IMR-90 (cell line): ENCODE results near the gene EHBP1L1. TPM values are rescaled to one million over a fixed set of nuclear protein-coding genes. Genes with fewer than 3 reads are reported as not detected.

Experiments
- ATAC-seq: fragments of 200-7000 bp; cut with Tn5 transposase; 2 replicates; pipeline ENCODE4 v1.9.1; 2020; ENCODE audit warnings: low read depth, mild to moderate bottlenecking, moderate library complexity
- BruUV-seq: library from RNA; stranded (reverse); fragments of 400-500 nt; replicated peaks from 2 replicates; lab custom pipeline; 2021; lab: Mats Ljungman, UMichigan
- CTCF ChIA-PET: fragments of 300-600 bp; formaldehyde crosslinking; extraction: SDS; loops from one replicate; lab custom pipeline; 2021; ENCODE audit warnings: antibody characterized with exemption; lab: Yijun Ruan, JAX
- POLR2A ChIA-PET: fragments of 300-600 bp; sonication (Branson Sonifier 250); formaldehyde crosslinking; loops from one replicate; lab custom pipeline; 2022; ENCODE audit warnings: antibody characterized with exemption; ENCODE audit not compliant: unreplicated experiment; lab: Charles Lee
- DNase-seq: peaks from one replicate; pipeline ENCODE4 v3.0.0; 2013
- H2AFZ ChIP-seq: replicated peaks from 2 replicates; pipeline ENCODE3; 2013; ENCODE audit warnings: low read length, mild to moderate bottlenecking; ENCODE audit not compliant: poor library complexity
- H2AK5ac ChIP-seq: 2 replicates; pipeline ENCODE4 v1.6.1; 2013; ENCODE audit warnings: low read depth, low read length, inconsistent platforms
- H2AK9ac ChIP-seq: replicated peaks from 2 replicates; pipeline ENCODE3; 2013; ENCODE audit warnings: mild to moderate bottlenecking, low read depth, low read length, moderate library complexity; ENCODE audit not compliant: poor library complexity
- H2BK120ac ChIP-seq: 2 replicates; pipeline ENCODE4 v1.6.1; 2013; ENCODE audit warnings: low read depth, low read length, inconsistent platforms
- H2BK15ac ChIP-seq: 3 replicates; pipeline ENCODE4 v1.6.1; 2013; ENCODE audit warnings: low read depth, low read length, inconsistent platforms
- H2BK20ac ChIP-seq: 2 replicates; pipeline ENCODE4 v1.6.1; 2013; ENCODE audit warnings: low read depth, mild to moderate bottlenecking, inconsistent platforms, low read length, moderate library complexity
- H2BK5ac ChIP-seq: 2 replicates; pipeline ENCODE4 v1.6.1; 2013; ENCODE audit warnings: mild to moderate bottlenecking, low read depth, low read length, inconsistent platforms; ENCODE audit not compliant: poor library complexity, severe bottlenecking
- H3K14ac ChIP-seq: replicated peaks from 2 replicates; pipeline ENCODE4 v1.6.1; 2013; ENCODE audit warnings: low read depth, low read length, inconsistent platforms
- H3K18ac ChIP-seq: 2 replicates; pipeline ENCODE4 v1.6.1; 2013; ENCODE audit warnings: low read depth, low read length, control low read depth
- H3K23ac ChIP-seq: 2 replicates; pipeline ENCODE4 v1.6.1; 2013; ENCODE audit warnings: low read depth, low read length, inconsistent platforms
- H3K27ac ChIP-seq: 2 replicates; pipeline ENCODE4 v1.5.1; 2013; ENCODE audit warnings: mild to moderate bottlenecking, control low read depth, low read length; ENCODE audit not compliant: insufficient read depth
- H3K27me3 ChIP-seq: 2 replicates; pipeline ENCODE4 v1.6.1; 2013; ENCODE audit warnings: low read length; ENCODE audit not compliant: control insufficient read depth, insufficient read depth
- H3K36me3 ChIP-seq: 2 replicates; pipeline ENCODE4 v1.6.1; 2013; ENCODE audit warnings: low read length, mixed read lengths; ENCODE audit not compliant: control insufficient read depth, insufficient read depth
- H3K4ac ChIP-seq: 2 replicates; pipeline ENCODE4 v1.6.1; 2013; ENCODE audit warnings: low read depth, low read length, inconsistent platforms
- H3K4me1 ChIP-seq: 2 replicates; pipeline ENCODE4 v1.6.1; 2013; ENCODE audit warnings: low read length, mixed read lengths; ENCODE audit not compliant: control insufficient read depth, insufficient read depth
- H3K4me2 ChIP-seq: 2 replicates; pipeline ENCODE4 v1.6.1; 2013; ENCODE audit warnings: low read depth, mild to moderate bottlenecking, control low read depth, low read length, moderate library complexity
- H3K4me3 ChIP-seq: 2 replicates; pipeline ENCODE4 v1.5.1; 2013; ENCODE audit warnings: low read depth, mild to moderate bottlenecking, control low read depth, low read length, moderate library complexity; ENCODE audit not compliant: insufficient read depth
- H3K56ac ChIP-seq: 2 replicates; pipeline ENCODE4 v1.6.1; 2013; ENCODE audit warnings: low read length, inconsistent platforms; ENCODE audit not compliant: insufficient read depth; ENCODE audit errors: extremely low read depth
- H3K79me1 ChIP-seq, 2 experiments: 2 replicates each; pipeline ENCODE4 v1.6.1; 2013; ENCODE audit warnings: low read length in 2 of 2, inconsistent platforms in 1 of 2, low read depth in 1 of 2
- H3K9ac ChIP-seq: 2 replicates; pipeline ENCODE4 v1.6.1; 2013; ENCODE audit warnings: low read depth, low read length, control low read depth
- H3K9me1 ChIP-seq: 2 replicates; pipeline ENCODE4 v1.6.1; 2013; ENCODE audit warnings: low read length, inconsistent platforms; ENCODE audit not compliant: insufficient read depth
- H3K9me3 ChIP-seq: 2 replicates; pipeline ENCODE4 v1.6.1; 2013; ENCODE audit warnings: low read length; ENCODE audit not compliant: control insufficient read depth, insufficient read depth
- H4K20me1 ChIP-seq: 2 replicates; pipeline ENCODE4 v1.6.1; 2013; ENCODE audit warnings: low read length, inconsistent platforms; ENCODE audit not compliant: insufficient read depth
- H4K5ac ChIP-seq: 2 replicates; pipeline ENCODE4 v1.6.1; 2013; ENCODE audit warnings: mild to moderate bottlenecking, low read depth, low read length, control low read depth
- H4K8ac ChIP-seq, 2 experiments: 2 replicates each; pipeline ENCODE4 v1.6.1; 2013; ENCODE audit warnings: low read depth in 2 of 2, low read length in 2 of 2, control low read depth in 1 of 2, inconsistent platforms in 1 of 2
- H4K91ac ChIP-seq: 2 replicates; pipeline ENCODE4 v1.6.1; 2013; ENCODE audit warnings: low read depth, low read length, inconsistent platforms; ENCODE audit not compliant: insufficient read depth
- BHLHE40 ChIP-seq: fragments of 150-350 bp; IDR thresholded peaks from 2 replicates; pipeline ENCODE4 v1.6.1; 2016; ENCODE audit warnings: mild to moderate bottlenecking, low read depth, low read length
- CEBPB ChIP-seq: IDR thresholded peaks from 2 replicates; pipeline ENCODE4 v1.6.1; 2012; ENCODE audit warnings: low read depth, low read length, improper control_type of control experiment
- CHD1 ChIP-seq: IDR thresholded peaks from 2 replicates; pipeline ENCODE4 v1.6.1; 2012; ENCODE audit warnings: low read depth, low read length, improper control_type of control experiment
- ELK1 ChIP-seq: fragments of 150-350 bp; IDR thresholded peaks from 2 replicates; pipeline ENCODE4 v1.6.1; 2016; ENCODE audit warnings: low read depth, mild to moderate bottlenecking, low read length, moderate library complexity, borderline replicate concordance
- FOS ChIP-seq: fragments of 150-350 bp; IDR thresholded peaks from 2 replicates; pipeline ENCODE4 v1.6.1; 2016; ENCODE audit warnings: low read depth, low read length
- MAFK ChIP-seq: IDR thresholded peaks from 2 replicates; pipeline ENCODE4 v1.6.1; 2012; ENCODE audit warnings: low read depth, low read length, improper control_type of control experiment
- MAZ ChIP-seq: IDR thresholded peaks from 2 replicates; pipeline ENCODE4 v1.6.1; 2012; ENCODE audit warnings: low read depth, mild to moderate bottlenecking, low read length, improper control_type of control experiment, moderate library complexity, borderline replicate concordance
- MXI1 ChIP-seq: IDR thresholded peaks from 2 replicates; pipeline ENCODE4 v1.6.1; 2012; ENCODE audit warnings: low read depth, mild to moderate bottlenecking, low read length, moderate library complexity, borderline replicate concordance
- NFE2L2 ChIP-seq: fragments of 150-350 bp; IDR thresholded peaks from 2 replicates; pipeline ENCODE4 v1.6.1; 2016; ENCODE audit warnings: low read depth, mild to moderate bottlenecking, low read length
- RAD21 ChIP-seq: IDR thresholded peaks from 2 replicates; pipeline ENCODE4 v1.6.1; 2012; ENCODE audit warnings: low read length, improper control_type of control experiment
- RCOR1 ChIP-seq: IDR thresholded peaks from 2 replicates; pipeline ENCODE4 v1.6.1; 2012; ENCODE audit warnings: mild to moderate bottlenecking, low read length, improper control_type of control experiment; ENCODE audit not compliant: insufficient replicate concordance
- RFX5 ChIP-seq: IDR thresholded peaks from 2 replicates; pipeline ENCODE4 v1.8.0; 2012; ENCODE audit warnings: low read depth, mild to moderate bottlenecking, low read length, moderate library complexity
- USF2 ChIP-seq: fragments of 150-350 bp; IDR thresholded peaks from 2 replicates; pipeline ENCODE4 v1.6.1; 2017; ENCODE audit warnings: mild to moderate bottlenecking, antibody characterized with exemption, low read length, low read depth
- WGBS, 2 experiments: methylation state at CpG; one replicate each; pipeline versions ENCODE4 v1.1.5 to v1.1.7; 2013; ENCODE audit warnings: missing lambda C conversion rate in 2 of 2; ENCODE audit not compliant: insufficient read length in 1 of 2; ENCODE audit errors: extremely low coverage in 2 of 2; 5-methylcytosine and 5-hydroxymethylcytosine counted together
- dilution Hi-C: fragments of 300-500 bp; cut with HindIII; formaldehyde crosslinking; loops from one replicate; pipeline ENCODE4 v1.14.3; 2018; ENCODE audit warnings: low sequenced_read_pairs; ENCODE audit not compliant: unreplicated experiment
- in situ Hi-C: fragments of 300-500 bp; cut with MboI; formaldehyde crosslinking; loops from 3 replicates; pipeline ENCODE4 v1.14.3; 2019; ENCODE audit warnings: low sequenced_read_pairs, inconsistent platforms, mixed read lengths
- intact Hi-C: fragments of 100-400 bp; cut with micrococcal nuclease; formaldehyde crosslinking; loops from 2 replicates; pipeline ENCODE4 v1.10.0; 2022
- polyA plus RNA-seq, 3 experiments: library from polyadenylated mRNA; depleted of rRNA; stranded (reverse); fragments of >200 nt; gene quantifications; 2 replicates each; pipeline ENCODE4 v1.2.3, GENCODE V29; 2012; ENCODE audit warnings: low replicate concordance in 1 of 3
- total RNA-seq: library from RNA; depleted of rRNA; stranded (reverse); fragments of >200 nt; gene quantifications from 2 replicates; pipeline ENCODE4 v1.2.3, GENCODE V29; 2012
- TF ChIP-seq, protein P1 (sequence below): conservative IDR thresholded peaks from 2 replicates; pipeline ENCODE4 v1.5.1; 2012; ENCODE audit warnings: mild to moderate bottlenecking, low read depth, low read length, improper control_type of control experiment

The EHBP1L1 gene
- total and polyA plus RNA-seq, 2 of the 4 experiments (the other 2 are of a cell fraction), result 10.0 to 27.4 TPM

- H3K23ac ChIP-seq, result no peak overlapping the region
- H4K91ac ChIP-seq, result no peak overlapping the region
- peak overlapping the region; percentile 79; the same call in 1 of the 2 replicates for H3K9ac ChIP-seq
- peak overlapping the region; percentile 60; the same call in 1 of the 2 replicates for H2AK5ac ChIP-seq
- H3K36me3 ChIP-seq, result peaks cover 4% of the 10 kb centered on the region; the same call in 1 of the 2 replicates
- peaks cover 32 to 75% of the 10 kb centered on the region in 2 experiments for H3K79me1 ChIP-seq
- intact Hi-C loops (loop anchor here (5.0 kb wide), 2 partner anchors 34 to 191 kb away; partner anchors contain the start of gene SLC25A45), dilution Hi-C loops (no loop called here), in situ Hi-C loops (no loop called here)
- H3K14ac ChIP-seq, result no peak overlapping the region
- BruUV-seq, result no TSS peak
- no peak overlapping the region for H4K5ac ChIP-seq
- H3K4me1 ChIP-seq, result peaks cover 40% of the 10 kb centered on the region
- no peak overlapping the region for H2BK120ac ChIP-seq
- H2BK20ac ChIP-seq, result no peak overlapping the region
- no peak overlapping the region for H2BK15ac ChIP-seq
- CTCF ChIA-PET, result interaction anchor here (1.0 to 2.6 kb wide), 2 partner anchors 15 to 33 kb away, joined by 4 to 15 read pairs; partner anchors contain the start of gene LTBP3
- H3K56ac ChIP-seq, result no peak overlapping the region
- H3K4me3 ChIP-seq, result peak overlapping the region; percentile 75
- H2AFZ ChIP-seq, result peak overlapping the region; percentile 50
- H2AK9ac ChIP-seq, result peak overlapping the region; percentile 91
- ATAC-seq (no peak), DNase-seq (no peak)
- no peaks in the 10 kb centered on the region for H3K9me3 ChIP-seq
- POLR2A ChIA-PET, result interaction anchor here (0.7 kb wide), 1 partner anchor 1423 kb away, joined by 3 read pairs; no protein-coding TSS in a partner anchor
- H2BK5ac ChIP-seq, result no peak overlapping the region
- H4K20me1 ChIP-seq, result peaks cover 34% of the 10 kb centered on the region
- no peak overlapping the region for H4K8ac ChIP-seq
- no peak overlapping the region; the same call in 1 of the 2 replicates for H3K27ac ChIP-seq
- H3K4me2 ChIP-seq, result peak overlapping the region; percentile 79
- no peak overlapping the region; the same call in 1 of the 2 replicates for H3K4ac ChIP-seq
- no peaks in the 10 kb centered on the region for H3K27me3 ChIP-seq
- H3K9me1 ChIP-seq, result peaks cover 13% of the 10 kb centered on the region
- 43% methylated on average over 9 of the region's 22 CpGs; no CpG with 5 or more reads in 1 of the 2 experiments for WGBS, 2 experiments
- H3K18ac ChIP-seq, result no peak overlapping the region
- TF ChIP-seq RAD21 (no peak), MAZ (no peak), FOS (no peak), RFX5 (no peak), MXI1 (no peak), CEBPB (no peak), ELK1 (no peak), BHLHE40 (no peak), USF2 (no peak), NFE2L2 (no peak), CHD1 (no peak), RCOR1 (no peak), MAFK (no peak)
- TF ChIP-seq, protein P1, sequence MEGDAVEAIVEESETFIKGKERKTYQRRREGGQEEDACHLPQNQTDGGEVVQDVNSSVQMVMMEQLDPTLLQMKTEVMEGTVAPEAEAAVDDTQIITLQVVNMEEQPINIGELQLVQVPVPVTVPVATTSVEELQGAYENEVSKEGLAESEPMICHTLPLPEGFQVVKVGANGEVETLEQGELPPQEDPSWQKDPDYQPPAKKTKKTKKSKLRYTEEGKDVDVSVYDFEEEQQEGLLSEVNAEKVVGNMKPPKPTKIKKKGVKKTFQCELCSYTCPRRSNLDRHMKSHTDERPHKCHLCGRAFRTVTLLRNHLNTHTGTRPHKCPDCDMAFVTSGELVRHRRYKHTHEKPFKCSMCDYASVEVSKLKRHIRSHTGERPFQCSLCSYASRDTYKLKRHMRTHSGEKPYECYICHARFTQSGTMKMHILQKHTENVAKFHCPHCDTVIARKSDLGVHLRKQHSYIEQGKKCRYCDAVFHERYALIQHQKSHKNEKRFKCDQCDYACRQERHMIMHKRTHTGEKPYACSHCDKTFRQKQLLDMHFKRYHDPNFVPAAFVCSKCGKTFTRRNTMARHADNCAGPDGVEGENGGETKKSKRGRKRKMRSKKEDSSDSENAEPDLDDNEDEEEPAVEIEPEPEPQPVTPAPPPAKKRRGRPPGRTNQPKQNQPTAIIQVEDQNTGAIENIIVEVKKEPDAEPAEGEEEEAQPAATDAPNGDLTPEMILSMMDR, result no peak
These were observed 2.3 kb upstream of the EHBP1L1 start for GRCh38 chr11:65573391-65574079.
